ENCODE data around the gene C17orf107.

DNA sequence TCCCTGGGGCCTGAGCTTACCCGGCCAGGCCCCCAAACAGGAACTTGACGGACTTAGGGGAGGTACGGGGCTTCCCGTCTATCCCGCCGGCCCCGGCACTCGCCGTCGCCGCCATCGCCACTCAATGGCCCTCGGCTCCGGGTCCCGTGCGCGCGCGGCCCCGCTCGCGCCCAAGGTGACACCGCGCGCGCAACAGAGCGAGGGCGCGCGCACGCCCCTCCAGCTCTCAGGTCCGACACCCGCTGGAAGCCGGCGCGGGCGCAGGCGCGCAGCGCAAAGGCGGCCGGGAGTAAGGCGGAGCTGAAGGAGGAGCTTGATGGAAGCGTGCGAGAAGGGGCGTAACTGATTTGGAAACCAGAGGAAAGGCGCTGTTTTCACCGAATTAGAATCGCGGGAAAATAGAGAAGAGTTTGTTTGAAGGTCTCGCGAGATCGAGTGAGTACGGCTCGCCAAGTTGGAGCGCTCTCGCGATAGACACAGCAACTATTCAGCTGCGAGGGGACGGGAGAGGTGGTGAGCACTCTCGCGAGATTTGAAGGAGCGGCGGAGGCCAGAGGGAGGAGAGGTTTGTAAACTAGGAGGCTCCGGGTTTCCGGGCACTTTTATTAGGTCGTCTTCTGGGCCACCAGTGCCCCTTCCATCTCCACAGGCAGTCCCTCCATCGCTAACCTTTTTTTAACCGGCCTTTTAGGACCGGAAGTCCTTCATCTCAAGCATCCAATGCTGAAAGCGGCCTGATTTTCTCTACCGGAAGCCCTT lies 40.6 kb downstream of the C17orf107 start, which contains the start of the genes RNF167 and SLC25A11:
- TF ChIP-seq, protein P1, sequence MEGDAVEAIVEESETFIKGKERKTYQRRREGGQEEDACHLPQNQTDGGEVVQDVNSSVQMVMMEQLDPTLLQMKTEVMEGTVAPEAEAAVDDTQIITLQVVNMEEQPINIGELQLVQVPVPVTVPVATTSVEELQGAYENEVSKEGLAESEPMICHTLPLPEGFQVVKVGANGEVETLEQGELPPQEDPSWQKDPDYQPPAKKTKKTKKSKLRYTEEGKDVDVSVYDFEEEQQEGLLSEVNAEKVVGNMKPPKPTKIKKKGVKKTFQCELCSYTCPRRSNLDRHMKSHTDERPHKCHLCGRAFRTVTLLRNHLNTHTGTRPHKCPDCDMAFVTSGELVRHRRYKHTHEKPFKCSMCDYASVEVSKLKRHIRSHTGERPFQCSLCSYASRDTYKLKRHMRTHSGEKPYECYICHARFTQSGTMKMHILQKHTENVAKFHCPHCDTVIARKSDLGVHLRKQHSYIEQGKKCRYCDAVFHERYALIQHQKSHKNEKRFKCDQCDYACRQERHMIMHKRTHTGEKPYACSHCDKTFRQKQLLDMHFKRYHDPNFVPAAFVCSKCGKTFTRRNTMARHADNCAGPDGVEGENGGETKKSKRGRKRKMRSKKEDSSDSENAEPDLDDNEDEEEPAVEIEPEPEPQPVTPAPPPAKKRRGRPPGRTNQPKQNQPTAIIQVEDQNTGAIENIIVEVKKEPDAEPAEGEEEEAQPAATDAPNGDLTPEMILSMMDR (IDR thresholded peaks at IDR 0.05) = no peak
- no peak for TF ChIP-seq POLR2A (IDR thresholded peaks at IDR 0.05)
